GM19193 (cell line): ENCODE results near the gene EXOSC2.

Experiments
- POLR2A ChIP-seq: IDR thresholded peaks from 4 replicates; pipeline ENCODE4 v1.6.1; 2011; ENCODE audit not compliant: insufficient read depth, insufficient read length; ENCODE audit errors: extremely low read depth

Gene EXOSC2

GRCh38 chr9:130682421-130683121, 11.0 kb upstream of the EXOSC2 start:
- no peak for TF ChIP-seq POLR2A

GRCh38 chr9:130685104-130685503, 8.5 kb upstream of the EXOSC2 start:
- no peak for TF ChIP-seq POLR2A

- no peak for TF ChIP-seq POLR2A
These were observed 6.0 kb upstream of the EXOSC2 start for GRCh38 chr9:130687615-130688014.

- no peak for TF ChIP-seq POLR2A
These were observed 5.5 kb upstream of the EXOSC2 start for GRCh38 chr9:130688072-130688471.

GRCh38 chr9:130689572-130689936, 4.0 kb upstream of the EXOSC2 start:
- TF ChIP-seq POLR2A: no peak

- TF ChIP-seq POLR2A: peak; percentile 37
These were observed 3.5 kb upstream of the EXOSC2 start for GRCh38 chr9:130689937-130690700.

GRCh38 chr9:130692321-130692720, 1.3 kb upstream of the EXOSC2 start:
- TF ChIP-seq POLR2A: no peak

- no peak for TF ChIP-seq POLR2A
These were observed 517 bp upstream of the EXOSC2 start for GRCh38 chr9:130693101-130693425.

- no peak for TF ChIP-seq POLR2A
These were observed 625 bp downstream of the EXOSC2 start for GRCh38 chr9:130694205-130694604.

- no peak for TF ChIP-seq POLR2A
These were observed 2.6 kb downstream of the EXOSC2 start for GRCh38 chr9:130696139-130696650.

GRCh38 chr9:130696996-130697395, 3.4 kb downstream of the EXOSC2 start:
- TF ChIP-seq POLR2A: no peak

- no peak for TF ChIP-seq POLR2A
These were observed 4.9 kb downstream of the EXOSC2 start for GRCh38 chr9:130698514-130698913.

- no peak for TF ChIP-seq POLR2A
These were observed 5.5 kb downstream of the EXOSC2 start for GRCh38 chr9:130699047-130699446.

- no peak for TF ChIP-seq POLR2A
These were observed 7.8 kb downstream of the EXOSC2 start for GRCh38 chr9:130701059-130702022.

- TF ChIP-seq POLR2A: no peak
These were observed 9.9 kb downstream of the EXOSC2 start for GRCh38 chr9:130703501-130703900.
